HUES48 (cell line): Measurements from ENCODE around the gene C1QL4.

Experiments used
- H3K27ac ChIP-seq: one replicate; pipeline ENCODE4 v1.7.0; 2013; ENCODE audit warnings: low read depth, low read length, inconsistent platforms
- H3K27me3 ChIP-seq: 2 replicates; pipeline ENCODE4 v1.6.1; 2013; ENCODE audit warnings: mild to moderate bottlenecking, low read length; ENCODE audit not compliant: control insufficient read depth, insufficient read depth
- H3K36me3 ChIP-seq: 2 replicates; pipeline ENCODE4 v1.6.1; 2013; ENCODE audit warnings: low read length; ENCODE audit not compliant: control insufficient read depth, insufficient read depth
- H3K4me1 ChIP-seq: 2 replicates; pipeline ENCODE4 v1.6.1; 2013; ENCODE audit warnings: mild to moderate bottlenecking, low read length; ENCODE audit not compliant: control insufficient read depth, insufficient read depth
- H3K4me3 ChIP-seq: 2 replicates; pipeline ENCODE4 v1.5.1; 2013; ENCODE audit warnings: mild to moderate bottlenecking, low read depth, low read length
- H3K9ac ChIP-seq: 2 replicates; pipeline ENCODE4 v1.6.1; 2013; ENCODE audit warnings: mild to moderate bottlenecking, low read depth, low read length, moderate library complexity
- H3K9me3 ChIP-seq: 2 replicates; pipeline ENCODE4 v1.6.1; 2013; ENCODE audit warnings: low read length; ENCODE audit not compliant: control insufficient read depth, insufficient read depth

Gene C1QL4

GRCh38 chr12:49347311-49348193, 10.6 kb upstream of the C1QL4 start:
- H3K27ac ChIP-seq, result no peak overlapping the region
- H3K9ac ChIP-seq, result no peak overlapping the region

GRCh38 chr12:49346659-49347310, 9.8 kb upstream of the C1QL4 start, which contains the start of gene DNAJC22:
DNAJC22 (plus strand) TSS chr12:49346888; CDS start chr12:49348873, 1,985 bp downstream.
- Histone ChIP-seq H3K9ac (no peak within 1 kb of the TSS), H3K9me3 (no peaks in the 10 kb centered on the region), H3K27me3 (peaks cover 80% of the 10 kb centered on the region), H3K4me1 (peaks cover 18% of the 10 kb centered on the region), H3K4me3 (peak within 1 kb of the TSS; percentile 50), H3K27ac (no peak within 1 kb of the TSS), H3K36me3 (no peaks in the 10 kb centered on the region)

More at GRCh38 chr12:49347311-49348193, 10.6 kb upstream of the C1QL4 start:
- peak overlapping the region; percentile 50 for H3K4me3 ChIP-seq
- H3K27me3 ChIP-seq, result peaks cover 73% of the 10 kb centered on the region
- H3K36me3 ChIP-seq, result no peaks in the 10 kb centered on the region
- H3K4me1 ChIP-seq, result peaks cover 18% of the 10 kb centered on the region
- no peaks in the 10 kb centered on the region for H3K9me3 ChIP-seq

DNA sequence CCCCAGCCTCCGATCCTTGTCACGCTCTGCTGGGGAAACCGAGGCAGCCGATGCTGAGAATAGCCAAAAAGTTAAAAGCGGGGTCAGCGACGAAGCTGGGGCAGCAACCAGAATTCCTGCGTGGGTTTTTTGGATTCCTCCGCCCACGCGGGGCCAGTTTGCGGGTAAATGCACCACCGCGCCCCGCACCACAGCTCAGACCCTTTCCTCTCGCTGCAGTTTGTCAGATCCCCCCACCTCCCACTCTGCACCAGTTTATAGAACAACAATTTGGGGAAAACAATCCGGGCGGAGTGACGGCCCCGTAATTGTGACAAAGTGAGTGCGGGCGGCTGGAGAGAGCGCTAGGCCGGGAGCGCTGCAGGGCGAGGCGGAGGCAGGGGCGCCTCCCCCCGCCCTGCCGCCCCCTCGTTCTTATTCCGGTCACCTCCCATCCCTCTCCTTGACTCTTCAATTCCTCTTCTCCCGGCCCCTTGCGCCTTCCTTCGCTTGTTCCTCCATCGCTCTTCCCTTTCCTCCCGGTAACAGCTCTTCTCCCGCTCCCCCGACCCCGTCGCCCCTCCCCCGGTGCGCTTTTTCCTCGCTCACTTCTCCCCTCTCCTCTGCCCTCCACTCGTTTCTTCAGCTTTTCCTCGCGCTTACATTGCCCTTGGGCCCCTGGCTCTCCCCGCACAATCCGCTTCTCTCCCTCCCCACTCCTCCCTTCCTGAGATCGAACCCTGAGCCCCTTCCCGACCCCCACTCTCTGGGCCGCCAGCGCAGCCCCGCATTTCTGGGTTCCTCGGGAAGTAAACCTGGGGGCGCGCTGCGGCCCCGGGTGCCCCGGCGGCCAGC, 9.1 kb upstream of the C1QL4 start:
- Histone ChIP-seq H3K27me3 (peaks cover 87% of the 10 kb centered on the region), H3K27ac (no peak overlapping the region), H3K36me3 (no peaks in the 10 kb centered on the region), H3K9ac (no peak overlapping the region), H3K9me3 (no peaks in the 10 kb centered on the region), H3K4me3 (peak overlapping the region; percentile 50), H3K4me1 (peaks cover 25% of the 10 kb centered on the region)

DNA sequence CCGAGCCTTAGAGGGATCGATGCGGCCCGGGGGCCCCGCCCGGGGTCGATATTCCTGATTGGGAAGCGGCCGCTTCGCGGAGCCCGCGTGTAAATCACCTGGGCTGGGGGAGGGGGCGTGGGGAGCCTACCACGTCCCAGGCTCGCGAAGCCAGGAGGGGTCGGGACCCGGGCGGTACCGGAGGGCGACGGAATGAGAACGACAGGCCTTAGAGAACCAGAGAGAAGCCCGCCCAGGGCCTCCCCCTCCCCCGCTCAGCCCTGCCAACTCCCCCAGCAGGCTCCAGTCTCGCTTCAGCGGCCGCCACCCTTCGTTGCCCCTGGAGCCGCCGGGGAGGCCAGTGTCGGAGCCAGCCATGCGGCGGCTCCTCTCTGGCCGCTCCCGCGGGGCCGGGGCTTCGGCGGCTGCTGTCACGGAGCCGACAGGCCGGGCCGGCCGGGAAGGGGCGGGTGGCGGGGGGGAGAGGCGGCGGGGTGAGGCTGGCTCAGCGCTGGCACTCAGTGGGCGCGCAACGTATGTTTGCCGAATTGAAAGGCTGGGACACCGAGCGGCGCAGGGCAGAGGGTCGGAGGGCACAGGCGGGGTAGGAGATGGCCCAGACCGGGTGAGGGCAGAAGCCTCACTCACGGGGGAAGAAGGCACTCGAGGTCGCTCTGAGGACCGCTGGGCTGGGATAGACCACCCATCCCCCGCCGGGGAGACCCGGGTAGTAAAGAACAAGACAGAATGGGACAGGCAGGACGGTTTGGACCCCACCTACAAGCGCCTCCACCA, 8.2 kb upstream of the C1QL4 start:
- Histone ChIP-seq H3K27ac (no peak overlapping the region), H3K4me3 (peak overlapping the region; percentile 50; the same call in 1 of the 2 replicates), H3K9ac (no peak overlapping the region), H3K27me3 (peaks cover 95% of the 10 kb centered on the region), H3K9me3 (no peaks in the 10 kb centered on the region), H3K36me3 (no peaks in the 10 kb centered on the region), H3K4me1 (peaks cover 32% of the 10 kb centered on the region)

DNA sequence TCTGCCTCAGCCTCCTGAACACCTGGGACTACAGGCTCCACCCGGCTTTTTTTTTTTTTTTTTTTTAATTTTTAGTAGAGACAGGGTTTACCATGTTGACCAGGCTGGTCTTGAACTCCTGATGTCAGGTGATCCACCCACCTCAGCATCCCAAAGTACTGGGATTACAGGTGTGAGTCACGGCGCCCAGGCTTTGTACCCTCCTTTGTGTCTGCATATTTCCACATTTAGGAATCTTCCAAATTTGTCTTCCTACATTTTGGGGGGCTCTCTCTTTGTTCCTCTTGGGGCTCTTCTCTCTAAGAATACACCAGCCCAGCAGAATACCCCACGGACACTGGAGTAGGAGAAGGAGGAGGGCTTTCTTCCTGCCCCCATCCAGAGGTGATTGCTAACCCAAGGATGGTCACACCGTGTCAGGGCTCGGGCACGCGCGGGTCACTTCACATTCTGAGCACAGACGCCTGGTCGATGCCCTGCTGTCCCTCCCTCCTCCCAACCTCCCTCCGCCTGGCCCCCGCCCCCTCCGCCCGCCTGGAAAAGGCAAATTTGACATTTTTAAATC, 7.6 kb upstream of the C1QL4 start:
- H3K27me3 ChIP-seq, result peaks cover 99% of the 10 kb centered on the region
- no peak overlapping the region for H3K9ac ChIP-seq
- no peak overlapping the region for H3K27ac ChIP-seq
- no peaks in the 10 kb centered on the region for H3K9me3 ChIP-seq
- H3K4me3 ChIP-seq, result no peak overlapping the region
- H3K4me1 ChIP-seq, result peaks cover 36% of the 10 kb centered on the region
- no peaks in the 10 kb centered on the region for H3K36me3 ChIP-seq

DNA sequence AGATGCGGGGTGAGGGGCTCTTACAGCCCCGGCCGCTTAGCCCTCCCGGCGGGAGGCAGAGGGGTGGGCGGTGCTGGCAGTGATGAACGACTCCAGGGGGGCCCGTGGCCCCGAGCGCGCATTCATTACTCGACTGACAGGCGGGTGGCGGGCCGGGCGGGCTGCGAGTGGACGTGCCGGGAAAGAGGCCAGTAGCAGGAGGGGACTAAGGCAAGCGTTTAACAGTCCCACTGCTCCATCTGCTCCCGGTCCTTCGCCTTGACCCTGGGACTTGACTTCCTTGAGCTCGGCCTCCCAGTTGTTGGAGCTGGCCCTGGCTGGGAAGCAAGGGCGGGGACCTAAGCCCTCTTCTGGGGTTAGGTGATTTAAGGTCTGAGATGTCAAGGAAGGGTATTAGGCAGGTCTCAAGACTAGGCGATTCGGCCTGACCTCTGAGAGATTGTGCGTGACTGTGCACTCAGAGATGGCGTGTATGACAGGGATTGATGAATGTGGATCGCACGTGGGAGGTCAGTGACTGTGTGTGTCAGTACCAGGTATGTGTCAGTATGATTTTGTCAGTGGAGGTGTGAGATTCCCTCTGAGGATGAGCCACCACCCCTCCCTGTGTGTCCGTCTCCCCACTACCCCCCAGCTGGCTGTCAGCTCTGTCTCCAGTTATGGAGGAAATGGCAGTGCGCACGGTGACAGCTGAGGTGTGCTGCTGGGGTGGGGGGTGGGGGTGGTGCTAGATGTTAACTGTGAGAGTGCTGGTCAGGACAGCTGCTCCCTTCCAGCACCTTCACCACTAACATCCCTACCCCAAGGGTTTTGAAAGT, 6.1 kb upstream of the C1QL4 start:
- Histone ChIP-seq H3K9me3 (no peaks in the 10 kb centered on the region), H3K27ac (no peak overlapping the region), H3K4me3 (peak overlapping the region; percentile 73), H3K9ac (no peak overlapping the region), H3K27me3 (peaks cover 99% of the 10 kb centered on the region), H3K4me1 (peaks cover 50% of the 10 kb centered on the region), H3K36me3 (no peaks in the 10 kb centered on the region)

- Histone ChIP-seq H3K36me3 (no peaks in the 10 kb centered on the region), H3K9me3 (no peaks in the 10 kb centered on the region), H3K4me3 (peak overlapping the region; percentile 73), H3K27ac (no peak overlapping the region), H3K9ac (no peak overlapping the region), H3K4me1 (peaks cover 57% of the 10 kb centered on the region), H3K27me3 (peaks cover 99% of the 10 kb centered on the region)
These were observed 5.3 kb upstream of the C1QL4 start for GRCh38 chr12:49342066-49342913.

DNA sequence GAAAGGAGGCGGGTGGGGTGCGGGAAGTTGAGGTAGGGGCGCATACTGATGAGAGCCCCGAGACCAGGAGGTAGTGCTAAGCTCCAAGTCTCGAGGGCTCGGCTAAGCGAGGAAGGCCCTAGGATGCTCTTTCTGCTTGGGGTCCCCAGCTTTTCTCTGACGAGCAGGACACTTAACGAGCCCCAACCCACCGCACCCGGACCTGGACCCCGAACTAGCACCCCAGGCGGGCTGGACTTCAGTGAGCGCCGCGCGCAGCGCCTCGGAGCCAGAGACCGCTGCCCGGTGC, 4.7 kb upstream of the C1QL4 start:
- Histone ChIP-seq H3K27ac (no peak overlapping the region), H3K4me1 (peaks cover 53% of the 10 kb centered on the region), H3K9me3 (no peaks in the 10 kb centered on the region), H3K4me3 (peak overlapping the region; percentile 73), H3K27me3 (peaks cover 99% of the 10 kb centered on the region), H3K9ac (no peak overlapping the region), H3K36me3 (no peaks in the 10 kb centered on the region)
